HG03039 (cell line): ENCODE data around the gene ZNF485.

Experiments used
- ATAC-seq: cut with Tn5 transposase; IDR thresholded peaks from one replicate; pipeline ENCODE4 v1.9.1; 2021; ENCODE audit warnings: mild to moderate bottlenecking, moderate library complexity; ENCODE audit not compliant: unreplicated experiment

ZNF485 gene

DNA sequence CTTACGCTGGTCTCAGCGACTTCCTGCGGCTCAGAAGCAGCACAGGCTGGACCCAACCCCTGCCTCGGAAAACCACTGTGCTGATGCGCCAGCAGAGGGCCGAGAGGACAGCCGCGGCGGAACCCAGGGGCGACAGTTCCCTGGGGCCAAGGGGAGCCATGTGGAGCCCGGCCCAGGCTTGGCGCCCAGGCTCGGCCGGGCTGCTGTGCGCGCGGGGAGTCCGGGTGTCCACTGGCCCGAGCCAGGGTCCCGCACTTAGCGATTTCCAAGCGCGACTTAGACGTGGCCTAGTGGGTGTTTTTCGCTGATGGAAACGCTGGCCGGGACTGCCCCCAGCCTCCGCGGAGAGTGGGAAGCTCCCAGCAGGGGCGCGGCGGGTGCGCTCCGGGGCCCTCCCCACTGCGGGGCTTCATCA, 61.1 kb downstream of the ZNF485 start:
- no peak for ATAC-seq
